ENCODE results near the gene TEX11.

The TEX11 gene

GRCh38 chrX:70497026-70497425 is 411.5 kb downstream of the TEX11 start:
- no peak for TF ChIP-seq CTCF (IDR thresholded peaks at IDR 0.05; ENCODE audit: extremely low read depth, insufficient read depth, missing control alignments)
- in situ Hi-C loops (cut with MboI; ENCODE audit: low pct_unique_long_range_greater_than_20kb, low sequenced_read_pairs, unreplicated experiment) = no loop called here
- DNase-seq (ENCODE audit: low spot score) = no peak

- no peak for TF ChIP-seq CTCF (IDR thresholded peaks at IDR 0.05; ENCODE audit: extremely low read depth, insufficient read depth, missing control alignments)
- in situ Hi-C loops (cut with MboI; ENCODE audit: low pct_unique_long_range_greater_than_20kb, low sequenced_read_pairs, unreplicated experiment) = no loop called here
- DNase-seq (ENCODE audit: low spot score) = no peak
Measured at GRCh38 chrX:70496491-70496890, 412.0 kb downstream of the TEX11 start.

- no peak for TF ChIP-seq CTCF (IDR thresholded peaks at IDR 0.05; ENCODE audit: extremely low read depth, insufficient read depth, missing control alignments)
- DNase-seq (ENCODE audit: low spot score) = no peak
- in situ Hi-C loops (cut with MboI; ENCODE audit: low pct_unique_long_range_greater_than_20kb, low sequenced_read_pairs, unreplicated experiment) = no loop called here
Measured at GRCh38 chrX:70494441-70494840, 414.1 kb downstream of the TEX11 start.

GRCh38 chrX:70488856-70489255 is 419.7 kb downstream of the TEX11 start:
- DNase-seq (ENCODE audit: low spot score) = no peak
- TF ChIP-seq CTCF (IDR thresholded peaks at IDR 0.05; ENCODE audit: extremely low read depth, insufficient read depth, missing control alignments) = no peak
- in situ Hi-C loops (cut with MboI; ENCODE audit: low pct_unique_long_range_greater_than_20kb, low sequenced_read_pairs, unreplicated experiment) = no loop called here

GRCh38 chrX:70485466-70485865 is 423.0 kb downstream of the TEX11 start:
- in situ Hi-C loops (cut with MboI; ENCODE audit: low pct_unique_long_range_greater_than_20kb, low sequenced_read_pairs, unreplicated experiment) = no loop called here
- no peak for DNase-seq (ENCODE audit: low spot score)
- no peak for TF ChIP-seq CTCF (IDR thresholded peaks at IDR 0.05; ENCODE audit: extremely low read depth, insufficient read depth, missing control alignments)

GRCh38 chrX:70482300-70482699 is 426.2 kb downstream of the TEX11 start:
- TF ChIP-seq CTCF (IDR thresholded peaks at IDR 0.05; ENCODE audit: extremely low read depth, insufficient read depth, missing control alignments) = no peak
- in situ Hi-C loops (cut with MboI; ENCODE audit: low pct_unique_long_range_greater_than_20kb, low sequenced_read_pairs, unreplicated experiment) = no loop called here
- DNase-seq (ENCODE audit: low spot score) = no peak

All from GM13977 (cell line).